GM18873 (cell line): ENCODE measurements around the gene C1QL2.

Source experiments
- ATAC-seq: cut with Tn5 transposase; IDR thresholded peaks from one replicate; pipeline ENCODE4 v1.9.1; 2021; ENCODE audit warnings: mild to moderate bottlenecking, moderate library complexity, moderate number of reproducible peaks; ENCODE audit not compliant: unreplicated experiment, low FRiP score

C1QL2 gene

GRCh38 chr2:119158563-119159347 lies at the start of gene C1QL2:
TSS of gene C1QL2 (minus strand) at chr2:119158751. CDS start at chr2:119158269, 482 bp downstream.
- ATAC-seq, result no peak

DNA sequence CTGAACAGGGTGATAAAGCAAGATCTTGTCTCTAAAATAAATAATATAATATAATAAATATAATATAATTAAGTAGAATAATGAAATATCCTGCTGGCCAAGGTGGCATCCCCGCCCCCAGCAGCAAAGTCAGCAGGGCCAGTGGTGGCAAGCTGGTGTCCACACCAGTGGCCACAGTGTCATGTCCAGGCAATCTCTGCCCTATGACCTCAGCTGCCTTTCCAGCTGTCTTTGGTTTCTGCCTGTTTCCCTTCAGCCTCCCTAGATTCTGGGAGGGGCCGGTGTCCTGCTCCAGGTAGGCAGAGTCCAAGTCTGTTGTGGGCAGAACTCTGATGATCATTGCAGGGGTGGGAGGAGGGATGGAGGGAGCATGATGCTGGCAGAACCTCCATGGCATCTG lies 48.9 kb upstream of the C1QL2 start:
- no peak for ATAC-seq

GRCh38 chr2:119206201-119206600 lies 47.6 kb upstream of the C1QL2 start:
- no peak for ATAC-seq

DNA sequence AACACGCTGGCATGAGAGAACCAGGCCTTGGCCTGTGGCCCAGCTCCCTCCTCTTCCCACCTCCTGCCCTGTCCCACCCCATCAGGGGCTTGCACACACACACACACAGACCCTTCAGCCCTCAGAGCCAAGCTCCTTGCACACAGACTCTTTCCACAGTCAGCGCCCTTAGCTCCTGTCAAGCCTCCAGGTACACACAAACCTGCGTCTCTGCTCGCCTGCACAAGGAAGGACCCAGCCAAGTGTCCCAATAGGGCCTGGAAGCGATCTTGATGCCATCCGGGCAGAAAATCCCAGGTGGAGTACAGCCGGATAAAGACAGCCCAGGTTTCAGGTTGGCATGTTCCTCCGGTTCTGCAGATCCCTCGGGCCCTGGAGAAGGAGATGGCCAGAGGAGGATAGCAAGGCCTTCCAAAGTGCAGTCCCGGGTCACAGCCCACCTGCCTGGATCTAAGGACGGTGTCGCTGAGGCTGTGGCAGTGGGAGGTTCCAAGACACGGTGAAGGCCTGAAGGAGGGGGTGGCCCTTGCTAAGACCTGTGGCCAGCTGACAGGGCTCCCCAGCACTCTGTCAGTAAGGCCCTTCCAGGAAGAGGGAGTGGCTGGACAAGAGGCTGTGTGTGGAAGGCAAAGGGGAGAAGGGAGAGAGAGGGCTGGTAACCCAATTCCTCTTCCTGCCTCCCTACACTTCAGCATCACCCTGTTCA lies 46.6 kb upstream of the C1QL2 start:
- ATAC-seq, result no peak

DNA sequence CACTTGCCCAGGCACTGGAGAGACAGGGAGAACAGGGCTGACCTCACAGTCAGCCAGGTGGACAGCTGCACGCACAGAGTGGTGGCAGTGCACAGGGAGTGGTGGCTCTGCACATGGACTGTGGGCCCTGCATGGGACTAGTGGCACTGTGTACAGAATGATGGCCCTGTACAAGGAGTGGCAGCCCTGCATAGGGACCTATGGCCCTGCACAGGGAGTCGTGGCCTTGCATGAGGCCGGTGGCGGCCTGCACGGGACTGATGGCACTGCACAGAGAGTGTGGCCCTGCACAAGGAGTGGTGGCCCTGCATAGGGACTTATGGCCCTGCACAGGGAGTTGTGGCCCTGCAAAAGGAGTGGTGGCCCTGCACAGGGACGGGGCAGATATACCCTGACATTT lies 46.0 kb upstream of the C1QL2 start:
- no peak for ATAC-seq

- ATAC-seq, result no peak
Observed at GRCh38 chr2:119202610-119203310, 44.2 kb upstream of the C1QL2 start.

DNA sequence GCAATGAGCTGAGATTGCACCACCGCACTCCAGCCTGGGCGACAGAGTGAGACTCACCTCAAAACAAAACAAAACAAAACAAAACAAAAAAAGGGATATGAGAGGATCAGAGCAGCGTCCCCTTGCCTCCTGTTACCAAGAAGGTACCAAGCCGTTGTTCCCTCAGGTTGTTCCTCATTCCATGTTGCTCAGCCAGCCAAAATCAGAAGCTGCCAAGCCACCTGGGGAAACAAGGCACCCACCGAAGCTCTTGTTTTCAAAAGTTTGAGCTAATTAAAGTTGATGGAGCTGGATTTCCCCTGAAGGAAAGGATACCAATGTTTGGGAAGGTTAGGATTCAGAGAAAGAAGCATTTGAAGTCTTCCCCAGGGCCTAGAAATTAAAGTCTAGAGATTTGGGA lies 43.3 kb upstream of the C1QL2 start:
- ATAC-seq, result no peak

DNA sequence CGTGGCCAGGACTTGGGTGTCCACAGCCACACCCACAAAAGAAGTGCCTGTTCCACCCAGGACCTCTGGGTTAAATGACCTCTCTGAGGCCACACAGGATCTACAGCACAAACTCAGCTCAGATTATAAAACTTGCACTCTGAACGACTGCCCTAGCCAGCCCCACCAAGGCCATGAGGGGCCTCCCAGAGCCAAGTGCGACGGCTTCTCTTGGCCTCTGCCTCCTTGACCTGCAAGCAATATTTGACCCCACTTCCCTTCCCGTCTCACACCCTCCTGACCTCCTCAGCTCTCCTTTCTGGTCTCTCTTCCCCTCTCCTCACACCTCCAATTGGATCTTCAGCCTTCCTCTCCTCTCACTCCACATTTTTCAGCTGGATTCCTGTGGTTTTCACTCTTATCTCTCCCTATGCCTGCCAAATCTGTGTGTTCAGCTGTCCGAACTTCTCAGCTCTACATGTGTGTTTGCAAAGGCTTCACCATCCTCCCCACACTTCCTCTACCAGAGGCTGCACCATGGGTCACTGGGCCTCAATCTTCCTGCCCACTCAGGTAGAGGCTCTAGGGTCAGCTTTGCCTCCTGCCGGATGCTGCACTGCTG lies 39.8 kb upstream of the C1QL2 start:
- ATAC-seq, result no peak

DNA sequence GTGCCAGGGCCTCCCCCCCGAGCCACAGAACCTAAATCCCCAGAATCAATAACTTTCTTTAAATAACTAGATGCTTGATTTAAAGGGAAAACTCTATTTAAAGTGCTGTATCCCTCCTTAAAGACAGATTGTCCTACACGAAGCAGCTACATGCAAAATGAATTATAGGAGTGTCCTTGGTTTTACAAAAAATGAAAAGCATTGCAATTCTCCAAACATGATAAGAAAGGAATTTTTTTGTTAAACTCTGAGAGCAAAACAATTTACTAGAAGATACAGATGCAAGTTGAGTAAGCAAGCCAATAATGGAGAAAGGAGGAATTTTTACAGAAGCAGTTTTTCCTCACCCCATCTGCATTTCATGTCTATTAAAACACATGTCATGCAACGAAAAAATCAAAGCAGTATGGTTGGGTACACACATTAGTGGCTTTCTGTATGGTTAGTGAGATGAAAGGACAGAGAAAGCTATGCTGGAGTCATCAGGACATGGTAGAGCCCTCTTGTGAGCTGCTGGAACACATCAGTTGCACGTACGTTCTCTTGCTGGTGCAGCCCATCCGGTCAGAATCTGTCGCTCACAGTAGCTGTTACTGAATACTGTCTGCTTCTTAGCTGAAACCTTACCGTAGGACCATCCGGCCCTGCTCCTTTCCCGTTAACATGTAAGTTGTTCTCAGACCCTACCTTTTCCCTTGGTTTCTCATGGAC lies 39.1 kb upstream of the C1QL2 start:
- no peak for ATAC-seq

GRCh38 chr2:119197126-119197405 lies 38.5 kb upstream of the C1QL2 start:
- ATAC-seq, result no peak

GRCh38 chr2:119196301-119197125 lies 38.0 kb upstream of the C1QL2 start:
- ATAC-seq, result no peak

GRCh38 chr2:119195887-119196286 lies 37.3 kb upstream of the C1QL2 start:
- no peak for ATAC-seq

- no peak for ATAC-seq
Observed at GRCh38 chr2:119195001-119195400, 36.5 kb upstream of the C1QL2 start.

DNA sequence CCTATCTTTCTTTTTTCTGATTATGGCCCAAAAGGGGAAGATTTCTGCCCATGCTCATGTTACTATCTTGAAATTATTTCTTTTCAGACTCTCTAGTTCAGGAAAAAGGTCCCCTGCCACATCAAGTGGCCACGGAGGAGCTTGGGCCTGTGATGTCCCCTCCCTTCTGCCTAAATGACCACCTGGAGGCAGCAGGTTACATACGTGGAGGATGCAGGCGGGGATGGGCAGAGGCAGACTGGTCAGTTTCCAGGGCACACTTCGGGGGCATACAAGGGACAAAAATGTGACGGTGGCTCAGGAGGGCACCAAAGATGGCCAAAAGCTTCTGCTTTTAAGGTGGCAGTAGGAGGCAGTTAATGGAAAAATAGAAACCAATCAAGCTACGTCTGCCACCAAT lies 34.3 kb upstream of the C1QL2 start:
- no peak for ATAC-seq

DNA sequence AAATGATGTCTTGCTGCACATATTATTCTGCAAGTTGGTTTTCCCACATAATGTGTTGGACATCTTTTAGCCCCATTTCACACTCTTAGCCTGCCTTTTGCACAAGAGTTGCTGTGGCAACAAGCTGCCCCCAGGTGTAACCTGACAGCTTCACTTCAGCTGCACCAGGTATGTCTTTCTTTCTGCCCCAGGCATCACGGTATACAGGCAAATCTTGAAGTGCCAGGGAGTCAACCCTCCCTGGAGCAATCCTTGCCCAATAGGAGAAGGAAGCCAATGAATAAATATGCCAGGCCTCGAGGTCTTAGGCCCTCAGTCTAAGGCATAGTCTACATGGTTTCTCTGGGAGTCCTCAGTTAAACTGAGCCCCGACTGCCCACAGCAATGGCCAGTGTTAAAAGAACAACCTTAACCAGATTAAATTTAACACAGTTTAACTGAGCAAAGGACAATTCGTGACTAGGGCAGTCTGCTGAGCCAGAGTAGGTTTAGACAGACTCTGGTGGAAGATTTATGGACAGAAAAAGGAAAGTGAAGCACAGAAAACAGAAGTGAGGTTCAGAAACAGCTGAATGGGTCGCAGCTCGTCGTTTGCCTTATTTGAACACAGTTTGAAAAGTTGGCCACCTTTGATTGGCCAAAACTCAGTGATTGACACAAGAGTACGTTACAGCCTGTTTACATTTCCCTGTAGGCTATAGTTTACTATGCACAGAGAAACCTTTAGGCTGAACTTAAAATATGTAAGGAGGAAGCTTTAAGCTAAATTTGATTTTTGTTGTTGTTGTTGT lies 32.0 kb upstream of the C1QL2 start:
- no peak for ATAC-seq

DNA sequence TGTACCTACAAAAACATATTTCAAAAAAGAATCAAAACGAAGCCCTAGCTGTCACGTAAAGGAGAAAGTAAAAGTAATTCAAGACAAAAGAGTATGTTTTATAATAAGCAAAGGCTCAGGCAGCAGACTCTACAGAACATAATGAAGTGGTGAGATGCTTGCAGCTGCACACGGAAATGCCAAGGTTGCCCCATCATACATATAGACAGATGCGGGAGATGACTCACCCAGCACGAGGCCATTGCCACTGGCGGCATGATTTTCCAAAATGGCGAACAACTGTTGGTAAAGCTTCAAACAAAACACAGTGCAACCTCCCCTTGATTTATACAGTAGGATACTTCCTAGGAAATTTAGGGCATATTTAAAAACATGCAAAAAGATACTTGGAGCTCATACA lies 26.0 kb upstream of the C1QL2 start:
- ATAC-seq, result no peak

DNA sequence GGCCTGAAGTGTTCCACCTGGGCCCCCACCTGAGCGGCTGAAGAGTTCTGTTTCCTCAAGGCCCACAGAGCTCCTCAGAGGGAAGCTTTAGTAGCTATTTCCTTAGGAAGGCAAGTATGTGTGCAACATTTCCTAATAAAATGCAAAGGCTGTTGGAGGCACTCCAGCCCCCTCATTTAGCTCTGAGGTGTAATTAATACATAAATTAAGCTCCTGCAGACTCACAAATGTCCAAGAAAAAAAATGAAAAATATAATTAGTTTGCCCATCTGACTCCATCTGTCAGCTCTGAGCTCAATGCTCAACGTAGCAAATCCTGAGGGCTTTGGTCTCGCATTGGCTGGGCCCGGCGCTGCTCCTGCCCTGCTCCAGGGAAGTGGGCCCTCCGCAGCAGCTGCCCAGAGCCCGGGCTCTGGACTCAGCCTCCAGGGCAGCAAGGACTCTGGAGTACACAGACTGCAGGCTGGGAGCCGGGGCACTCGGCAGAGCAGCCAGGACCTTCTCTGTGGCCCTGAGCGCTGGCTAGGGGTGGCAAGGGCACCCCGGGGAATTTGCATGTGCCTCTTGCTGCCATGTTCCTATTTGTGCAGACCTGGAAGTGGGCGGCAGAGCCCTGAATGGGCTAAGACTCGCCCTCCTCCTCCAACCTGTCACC lies 23.4 kb upstream of the C1QL2 start:
- ATAC-seq, result no peak

- ATAC-seq, result no peak
Observed at GRCh38 chr2:119181391-119181790, 22.8 kb upstream of the C1QL2 start.

DNA sequence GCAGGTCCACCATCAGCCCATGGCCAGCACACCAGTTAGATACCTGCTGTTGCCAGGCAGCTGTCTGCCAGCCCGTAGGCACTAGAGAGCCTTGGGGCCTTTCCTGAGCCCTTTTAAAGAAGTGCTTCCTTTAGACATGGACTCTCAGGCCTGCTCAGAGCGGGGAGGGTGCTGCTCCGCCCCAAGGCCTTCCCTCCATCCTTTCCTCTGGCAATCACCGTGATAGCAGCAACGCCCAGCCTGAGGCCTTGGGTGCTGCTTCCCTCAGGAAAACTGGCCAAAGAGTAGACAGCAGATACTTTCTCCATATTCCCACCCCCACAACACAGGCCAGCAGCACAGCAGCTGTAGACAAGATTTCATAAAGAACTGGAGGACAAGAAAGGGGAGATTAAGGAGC lies 22.3 kb upstream of the C1QL2 start:
- ATAC-seq, result no peak
